ENCODE results near the gene ZSWIM7.
"Not testable (repeated sequence)": the region's sequence is repeated elsewhere in the genome, so short reads cannot be mapped to it uniquely, and the experiment has no call there.

The ZSWIM7 gene

GRCh38 chr17:15998031-15998562 is 1.4 kb downstream of the ZSWIM7 start:
- no peak for DNase-seq (ENCODE audit: low spot score)

GRCh38 chr17:15996322-15996721 is 3.2 kb downstream of the ZSWIM7 start:
- no peak for DNase-seq (ENCODE audit: low spot score)

GRCh38 chr17:15981646-15982580 is 17.6 kb downstream of the ZSWIM7 start:
- DNase-seq (ENCODE audit: low spot score), result no peak

- no peak for DNase-seq (ENCODE audit: low spot score)
Measured at GRCh38 chr17:15981208-15981607, 18.3 kb downstream of the ZSWIM7 start.

GRCh38 chr17:15979013-15979412 is 20.5 kb downstream of the ZSWIM7 start:
- not testable (repeated sequence) for DNase-seq (ENCODE audit: low spot score)

GRCh38 chr17:15978606-15979005 is 20.9 kb downstream of the ZSWIM7 start:
- DNase-seq (ENCODE audit: low spot score), result no peak

GRCh38 chr17:15977894-15978293 is 21.6 kb downstream of the ZSWIM7 start:
- no peak for DNase-seq (ENCODE audit: low spot score)

GRCh38 chr17:15973834-15974233 is 25.7 kb downstream of the ZSWIM7 start:
- DNase-seq (ENCODE audit: low spot score), result no peak

- no peak for DNase-seq (ENCODE audit: low spot score)
Measured at GRCh38 chr17:15973016-15973415, 26.5 kb downstream of the ZSWIM7 start.

- no peak for DNase-seq (ENCODE audit: low spot score)
Measured at GRCh38 chr17:15972497-15972951, 27.0 kb downstream of the ZSWIM7 start.

GRCh38 chr17:15971882-15972281 is 27.6 kb downstream of the ZSWIM7 start:
- no peak for DNase-seq (ENCODE audit: low spot score)

GRCh38 chr17:15971098-15971678 is 28.3 kb downstream of the ZSWIM7 start:
- no peak for DNase-seq (ENCODE audit: low spot score)

GRCh38 chr17:15970500-15970899 is 29.0 kb downstream of the ZSWIM7 start:
- DNase-seq (ENCODE audit: low spot score), result no peak

GRCh38 chr17:15969463-15969862 is 30.0 kb downstream of the ZSWIM7 start:
- DNase-seq (ENCODE audit: low spot score), result no peak

GRCh38 chr17:15967706-15968399 is 31.7 kb downstream of the ZSWIM7 start:
- no peak for DNase-seq (ENCODE audit: low spot score)

GRCh38 chr17:15966879-15967248 is 32.6 kb downstream of the ZSWIM7 start:
- DNase-seq (ENCODE audit: low spot score), result no peak

- no peak for DNase-seq (ENCODE audit: low spot score)
Measured at GRCh38 chr17:15966183-15966878, 33.2 kb downstream of the ZSWIM7 start.

GRCh38 chr17:15965528-15965927 is 34.0 kb downstream of the ZSWIM7 start:
- no peak for DNase-seq (ENCODE audit: low spot score)

- DNase-seq (ENCODE audit: low spot score), result no peak
Measured at GRCh38 chr17:15963670-15964110, 35.8 kb downstream of the ZSWIM7 start.

GRCh38 chr17:15958484-15958854 is 41.0 kb downstream of the ZSWIM7 start:
- DNase-seq (ENCODE audit: low spot score), result no peak

- DNase-seq (ENCODE audit: low spot score), result no peak
Measured at GRCh38 chr17:15957608-15958307, 41.7 kb downstream of the ZSWIM7 start.

Measured in HuH-7.5 (cell line).